HG03095 (cell line): ENCODE data around the gene TCFL5.

Source experiments
- ATAC-seq: cut with Tn5 transposase; IDR thresholded peaks from one replicate; pipeline ENCODE4 v1.9.1; 2021; ENCODE audit warnings: moderate library complexity; ENCODE audit not compliant: unreplicated experiment

TCFL5 gene

DNA sequence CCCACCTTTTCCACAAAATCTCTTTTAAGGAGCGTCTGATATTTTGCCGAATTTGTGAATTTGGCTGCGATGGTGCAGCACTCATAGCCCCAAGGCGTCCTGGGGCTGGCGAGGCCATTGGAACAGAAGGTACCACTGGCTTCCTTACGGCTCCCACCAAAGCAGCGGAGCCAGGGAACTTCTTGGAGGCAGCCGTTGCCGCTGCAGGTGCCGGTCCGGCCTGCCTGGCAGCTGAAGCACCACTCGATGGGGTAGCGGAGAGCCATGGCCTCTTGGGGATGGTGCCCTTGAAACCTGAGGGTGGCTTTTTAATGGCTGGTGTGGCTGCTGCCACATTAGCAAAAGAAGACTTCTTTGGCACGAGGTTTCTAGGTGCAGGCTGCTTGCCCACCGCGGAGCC, 34.9 kb upstream of the TCFL5 start:
- ATAC-seq, result no peak

DNA sequence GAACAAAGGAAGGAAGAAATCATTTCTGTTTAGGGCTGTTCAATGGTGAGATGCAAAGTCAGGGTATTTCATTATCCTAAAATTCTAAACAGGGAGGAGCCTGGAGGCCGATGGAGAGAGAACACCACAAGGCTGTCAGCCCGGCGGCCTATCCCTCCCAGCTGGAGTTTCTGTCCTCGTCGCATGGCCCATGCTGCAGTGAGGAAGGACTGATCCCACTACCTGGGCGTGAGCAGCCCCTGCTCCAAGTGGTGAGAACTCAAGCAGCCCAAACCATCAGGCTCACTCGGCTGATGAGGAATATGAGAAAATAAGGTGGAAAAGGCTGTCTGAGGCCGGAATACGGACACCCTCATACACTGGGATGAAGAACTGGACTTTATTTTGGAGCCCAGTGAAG, 33.9 kb upstream of the TCFL5 start:
- no peak for ATAC-seq

DNA sequence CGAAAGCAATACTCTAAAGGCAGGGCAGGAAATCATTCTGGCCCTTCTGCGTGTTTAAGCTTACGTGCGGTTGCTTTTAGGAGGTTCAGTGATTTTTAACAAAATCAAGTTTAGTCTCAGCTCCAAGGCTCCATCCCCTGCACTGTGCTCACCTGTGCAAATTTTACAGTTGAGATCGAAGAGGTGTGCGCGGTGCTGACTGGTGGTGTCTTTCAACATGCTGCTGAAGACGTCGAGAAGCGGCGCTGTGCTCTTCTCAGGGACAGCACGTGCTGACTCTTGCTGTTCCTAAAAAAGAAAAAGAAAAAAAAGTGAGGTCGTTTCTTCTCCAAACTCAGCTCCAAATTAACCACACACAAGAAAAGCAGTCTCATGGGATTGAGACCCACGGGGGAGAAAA, 32.6 kb upstream of the TCFL5 start:
- no peak for ATAC-seq

DNA sequence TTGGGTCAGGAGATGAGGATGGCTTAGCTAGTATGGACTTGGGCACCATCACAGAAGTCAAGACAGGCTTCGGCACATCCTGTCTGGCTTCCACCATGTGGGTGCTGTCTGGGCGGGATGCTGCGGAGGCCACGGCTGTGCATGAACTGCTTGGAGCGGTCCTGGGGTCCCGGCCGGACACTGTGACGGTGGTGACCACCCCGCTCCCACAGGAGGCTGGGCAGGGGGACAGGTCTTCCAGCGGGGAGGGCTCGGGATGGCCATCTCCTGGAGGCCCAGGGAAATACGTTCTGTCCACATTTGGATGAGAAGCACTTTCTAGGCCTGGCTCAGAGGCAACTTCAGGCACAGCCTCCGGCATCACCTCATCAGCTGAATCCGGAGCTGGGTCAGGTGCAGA, 32.1 kb upstream of the TCFL5 start:
- ATAC-seq, result no peak

DNA sequence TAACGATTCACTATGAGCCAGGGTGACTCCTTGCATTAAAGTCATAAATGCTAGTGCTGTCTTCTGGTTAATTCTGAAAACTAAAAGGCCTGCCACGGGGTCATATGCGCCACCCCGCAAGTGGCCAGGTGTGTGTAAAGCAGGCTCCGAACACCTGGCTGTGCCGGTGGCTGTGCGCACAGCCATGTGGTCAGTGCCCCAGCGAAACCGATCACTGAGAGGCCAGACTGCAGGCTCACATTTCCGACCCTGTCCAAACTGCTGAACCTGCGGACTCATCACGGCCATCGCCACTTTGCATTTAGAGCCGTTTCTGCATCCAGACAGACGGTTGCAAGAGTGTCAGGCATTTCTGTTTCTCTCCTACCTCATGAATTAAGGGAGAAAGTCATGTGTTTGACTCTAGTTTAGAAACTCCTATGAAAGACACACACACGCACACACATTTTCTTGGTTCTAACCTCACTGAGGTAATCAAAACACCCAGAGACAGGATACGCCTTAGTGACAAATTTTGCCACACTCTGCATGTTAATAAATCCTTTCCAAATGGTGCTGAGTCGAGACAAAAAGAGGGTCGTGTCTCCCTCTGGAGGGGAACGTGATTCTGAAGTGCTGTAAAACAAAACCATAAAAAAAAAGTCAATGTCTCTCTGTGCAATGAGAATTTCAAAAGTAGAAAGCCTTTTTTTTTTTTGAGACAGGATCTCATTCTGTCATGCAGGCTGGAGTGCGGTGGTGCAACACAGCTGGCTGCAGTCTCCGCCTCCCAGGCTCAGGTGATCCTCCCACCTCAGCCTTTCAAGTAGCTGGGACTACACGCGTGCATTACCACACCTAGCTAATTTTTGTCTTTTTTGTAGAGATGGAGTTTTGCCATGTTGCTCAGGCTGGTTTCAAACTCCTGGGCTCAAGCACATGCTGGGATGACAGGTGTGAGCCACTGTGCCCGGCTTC, 31.0 kb upstream of the TCFL5 start:
- ATAC-seq, result no peak

DNA sequence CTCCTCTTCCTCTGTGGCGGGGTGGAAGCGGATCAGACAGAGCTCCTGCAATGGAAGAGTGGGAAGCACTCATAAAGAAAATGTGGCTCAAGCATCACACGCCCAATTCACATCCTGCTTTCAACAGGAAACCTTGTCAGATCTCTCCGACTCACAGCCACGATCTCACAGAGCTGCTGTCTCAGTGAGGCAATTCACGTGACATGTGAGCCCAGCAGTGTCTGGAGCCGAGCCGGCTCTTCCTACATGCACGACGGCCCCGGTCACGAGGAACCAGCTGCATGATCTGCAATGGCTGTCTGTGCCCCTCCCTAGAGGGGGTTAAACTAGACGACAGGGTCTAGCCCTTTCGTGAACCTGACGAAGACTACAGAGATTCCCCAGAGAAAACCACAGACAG, 29.5 kb upstream of the TCFL5 start:
- ATAC-seq, result no peak

DNA sequence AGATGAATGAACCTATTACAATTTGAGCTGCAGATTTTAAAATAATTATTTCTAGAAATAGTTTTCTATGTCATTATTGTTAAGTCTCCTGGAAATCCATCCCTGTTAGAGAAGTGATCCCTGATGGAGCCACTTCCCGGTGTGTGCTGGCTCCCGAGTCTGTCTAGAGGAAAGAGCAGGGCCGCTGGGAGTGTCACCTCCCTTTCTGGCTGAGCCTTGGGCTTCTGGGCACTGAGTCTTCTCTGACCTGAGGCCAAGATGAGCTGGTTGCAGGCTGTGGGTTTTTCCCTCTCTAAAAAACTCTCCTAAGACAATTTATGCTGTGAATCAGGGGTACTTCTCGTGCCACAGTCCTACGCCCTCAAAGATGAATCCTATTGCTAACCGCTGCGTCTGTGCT, 28.8 kb upstream of the TCFL5 start:
- no peak for ATAC-seq

DNA sequence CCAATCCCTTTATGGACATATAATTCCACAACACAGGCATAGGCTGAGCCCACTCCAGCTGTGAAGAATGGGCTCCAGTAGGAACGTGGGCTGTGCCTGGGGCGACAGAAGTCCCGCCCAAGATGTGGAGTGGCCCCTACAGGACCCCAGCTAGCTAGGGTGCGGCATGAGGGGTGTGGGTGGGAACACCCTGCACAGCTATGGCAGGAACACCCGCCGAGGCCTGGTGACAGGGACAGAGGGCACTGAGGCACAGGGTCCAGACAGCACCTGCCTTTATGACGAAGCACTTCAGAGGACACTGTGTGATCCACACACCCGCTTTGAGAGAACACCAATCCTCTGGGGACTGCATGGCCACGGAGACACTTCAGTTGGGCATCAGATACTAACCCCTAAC, 28.2 kb upstream of the TCFL5 start:
- no peak for ATAC-seq

DNA sequence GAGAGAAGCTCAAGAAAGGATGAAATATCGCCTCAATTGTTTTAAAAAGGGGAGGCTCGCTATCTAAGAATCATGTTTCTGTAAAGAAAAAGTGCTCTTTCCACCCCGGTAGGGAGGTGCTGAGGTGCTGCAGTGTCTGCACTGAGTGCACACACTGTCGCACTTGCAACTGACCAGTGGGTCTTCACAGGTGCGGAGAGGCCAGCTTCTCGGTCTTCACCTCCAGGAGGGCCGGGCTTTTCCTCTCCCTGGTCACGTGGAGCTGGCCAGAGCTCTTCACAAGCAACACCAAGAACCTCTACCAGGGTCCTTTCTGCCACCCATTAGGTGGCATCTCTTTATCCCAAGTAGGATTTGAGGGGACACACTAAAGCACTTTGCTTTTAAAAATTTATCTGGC, 27.8 kb upstream of the TCFL5 start:
- ATAC-seq, result no peak

DNA sequence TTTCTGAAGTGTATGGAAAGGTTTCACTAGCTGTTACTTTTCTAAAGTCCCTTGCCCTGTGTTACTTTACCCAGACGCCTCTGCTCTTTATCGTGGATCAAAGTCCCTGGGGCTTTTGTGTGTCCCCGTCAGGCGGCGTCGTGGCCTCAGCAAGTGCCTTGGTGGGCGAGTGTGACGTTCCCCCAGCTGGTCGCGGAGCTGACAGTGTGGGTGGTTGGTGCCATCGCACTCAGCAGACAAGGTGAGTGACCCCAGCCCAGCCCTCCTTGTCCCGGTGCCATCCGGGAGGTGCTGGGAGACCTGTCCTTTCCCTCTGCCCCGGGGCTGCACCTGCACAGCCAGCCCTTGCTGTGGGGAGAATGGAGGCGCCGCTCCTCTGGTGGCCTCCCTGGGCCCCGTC, 27.3 kb upstream of the TCFL5 start:
- ATAC-seq, result no peak

DNA sequence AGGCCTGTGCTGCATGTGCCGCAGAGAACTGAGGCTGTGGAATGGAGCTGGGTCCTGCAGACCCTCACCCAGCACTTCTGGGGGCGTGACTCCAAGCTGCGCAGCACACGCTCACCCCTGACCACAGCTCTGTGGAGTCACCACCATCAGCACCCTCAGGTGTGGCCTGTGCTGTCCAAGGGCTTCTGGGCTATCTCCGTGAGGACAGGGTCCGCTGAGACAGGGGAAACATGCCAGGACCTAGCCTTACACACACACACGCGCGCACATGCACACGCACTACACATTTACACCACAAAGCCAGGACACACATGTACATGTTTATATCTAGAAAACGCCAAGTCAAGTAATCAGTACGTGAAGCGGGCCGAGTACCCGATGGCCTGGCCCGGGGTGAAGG, 26.8 kb upstream of the TCFL5 start:
- no peak for ATAC-seq

DNA sequence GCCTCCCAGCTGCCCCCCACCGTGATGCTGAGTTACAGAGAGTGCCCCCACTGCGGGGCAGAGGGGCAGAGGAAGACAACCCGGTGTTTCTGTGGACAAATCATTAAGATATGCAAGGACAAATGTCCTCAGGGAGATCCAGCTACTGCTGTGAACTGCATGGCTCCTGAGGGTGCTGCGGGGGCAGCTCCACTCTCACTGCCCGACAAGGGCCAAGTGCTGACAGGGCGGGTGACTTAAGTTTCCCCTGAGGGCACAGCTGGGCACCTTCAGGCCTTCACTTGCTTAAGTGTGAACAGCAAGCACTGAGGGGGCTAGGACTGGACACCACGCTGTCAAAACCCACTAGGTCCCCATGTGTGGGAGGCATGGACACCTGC, 26.2 kb upstream of the TCFL5 start:
- no peak for ATAC-seq

DNA sequence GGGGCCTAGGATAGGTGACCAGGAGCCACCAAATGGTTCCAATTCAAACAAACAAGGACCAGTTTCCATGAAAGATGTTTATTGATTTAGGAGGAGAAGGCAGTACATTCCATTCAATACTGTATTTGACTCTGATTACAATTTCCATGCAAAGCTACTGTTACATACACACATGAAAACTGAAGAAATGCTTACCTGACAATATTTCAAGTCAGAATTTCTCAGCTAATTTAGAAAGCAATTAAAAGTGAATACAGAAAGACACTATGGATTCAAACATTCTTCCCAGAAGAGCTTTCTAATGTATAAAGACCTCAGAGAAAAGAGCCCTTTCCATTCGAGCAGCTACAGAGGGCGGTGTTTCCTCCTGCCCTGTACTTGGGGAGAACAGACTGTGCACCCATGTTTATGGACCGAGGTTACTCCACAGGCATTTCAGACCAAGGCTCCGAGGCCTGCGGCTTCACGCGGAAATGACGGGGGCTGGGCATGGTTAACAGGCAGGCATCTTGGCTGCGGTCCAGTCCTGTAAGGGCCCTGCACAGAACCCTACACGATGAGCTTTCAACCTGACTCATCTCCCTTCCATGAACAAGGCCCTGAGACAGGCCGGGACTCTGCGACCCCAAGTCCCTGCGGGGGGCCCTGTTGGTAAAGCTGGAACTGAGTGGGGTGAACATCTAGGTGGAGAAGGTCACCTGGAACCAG, 25.7 kb upstream of the TCFL5 start:
- no peak for ATAC-seq

DNA sequence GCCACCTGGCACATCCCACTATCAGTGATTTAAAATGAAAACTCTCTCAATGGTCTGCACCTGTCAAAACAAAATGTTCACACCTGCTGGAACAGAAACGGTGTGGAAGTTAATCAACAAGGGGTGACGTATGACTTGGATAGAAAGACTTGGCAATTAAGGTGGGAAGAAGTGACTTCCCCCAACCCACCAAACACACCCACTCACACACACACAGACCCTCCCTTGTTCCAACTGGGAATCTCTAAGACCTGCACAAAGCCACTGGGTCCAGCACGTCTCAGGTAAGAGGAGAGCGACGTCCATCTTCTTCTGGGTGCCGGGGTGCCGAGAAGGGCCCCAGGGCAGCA, 25.1 kb upstream of the TCFL5 start:
- ATAC-seq, result no peak

DNA sequence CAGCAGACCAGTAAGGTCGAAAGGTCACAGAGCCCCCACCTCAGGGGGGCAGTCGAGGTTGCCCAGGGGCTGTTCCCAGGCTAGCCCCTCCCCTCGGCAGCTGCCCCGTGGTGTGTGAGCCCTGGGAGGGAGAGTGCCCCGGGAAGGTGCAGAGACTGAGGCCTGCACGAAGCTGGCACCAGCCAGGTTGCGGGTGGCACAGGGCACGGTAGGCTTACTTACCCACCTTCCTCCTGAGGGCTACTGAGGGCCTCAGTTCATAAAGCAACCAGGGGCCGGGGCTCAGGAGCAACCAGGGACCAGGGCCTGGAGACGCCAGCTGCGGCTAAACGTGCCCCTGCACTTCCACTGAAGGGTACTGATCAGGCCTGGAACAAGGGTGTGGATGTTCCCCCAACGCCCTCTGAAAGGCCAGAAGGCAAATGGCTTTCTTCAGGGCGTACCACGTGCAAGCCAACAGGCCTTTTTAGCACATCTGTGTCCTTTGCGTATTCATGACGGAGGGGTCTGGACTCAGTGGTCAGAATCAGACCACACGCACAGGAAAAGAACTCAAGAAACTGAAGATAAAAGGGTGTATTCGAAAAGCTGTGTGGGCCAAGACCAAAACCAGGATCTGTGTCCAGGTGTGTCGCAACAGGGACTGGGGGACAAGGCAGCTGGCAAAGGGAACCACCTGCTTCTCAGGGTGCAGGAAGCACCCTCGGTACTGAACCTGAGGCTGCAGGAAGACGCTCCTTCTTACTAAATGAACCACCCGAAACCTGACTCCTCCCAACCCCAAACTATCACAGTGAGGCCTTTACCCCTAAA, 24.5 kb upstream of the TCFL5 start:
- ATAC-seq, result no peak

DNA sequence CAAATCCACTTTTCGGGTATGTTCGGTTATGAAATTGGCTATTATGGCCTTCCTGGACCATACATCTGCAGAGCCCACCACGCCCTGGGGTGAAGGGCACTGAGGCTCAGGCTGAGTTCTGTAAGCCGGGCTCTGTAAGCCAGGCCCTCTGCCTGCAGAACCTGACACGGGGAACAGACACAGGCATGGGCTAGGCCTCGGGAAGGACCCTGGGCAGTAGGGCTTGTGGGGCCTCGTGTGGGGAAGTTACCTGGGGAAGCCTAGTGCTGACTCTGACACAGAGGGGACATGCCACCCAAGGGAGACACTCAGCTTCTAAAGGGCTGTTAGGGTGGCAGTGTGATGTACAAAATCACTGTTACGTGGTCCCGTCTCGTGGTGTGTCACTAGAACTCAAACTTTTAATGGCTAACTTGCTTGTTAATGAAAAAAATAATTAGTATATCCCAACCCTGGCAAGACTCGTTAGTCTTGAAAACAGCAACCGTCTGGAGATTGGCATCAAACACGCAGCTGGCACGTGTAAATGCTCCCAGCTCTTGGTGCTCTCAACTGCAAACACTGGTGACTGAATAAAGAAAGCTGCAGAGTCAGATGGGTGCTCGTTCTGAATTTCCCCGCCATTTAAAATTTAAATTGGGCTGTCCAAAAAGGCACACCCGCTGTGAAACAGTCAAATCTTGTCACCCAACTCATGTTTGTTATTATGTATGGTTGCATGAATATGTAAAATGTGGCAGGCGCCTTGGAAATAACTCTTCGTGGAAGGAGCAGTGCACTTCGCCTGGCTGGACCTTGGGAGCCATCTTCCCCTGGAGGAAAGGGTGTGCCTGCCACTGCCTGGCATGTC, 23.6 kb upstream of the TCFL5 start:
- no peak for ATAC-seq

DNA sequence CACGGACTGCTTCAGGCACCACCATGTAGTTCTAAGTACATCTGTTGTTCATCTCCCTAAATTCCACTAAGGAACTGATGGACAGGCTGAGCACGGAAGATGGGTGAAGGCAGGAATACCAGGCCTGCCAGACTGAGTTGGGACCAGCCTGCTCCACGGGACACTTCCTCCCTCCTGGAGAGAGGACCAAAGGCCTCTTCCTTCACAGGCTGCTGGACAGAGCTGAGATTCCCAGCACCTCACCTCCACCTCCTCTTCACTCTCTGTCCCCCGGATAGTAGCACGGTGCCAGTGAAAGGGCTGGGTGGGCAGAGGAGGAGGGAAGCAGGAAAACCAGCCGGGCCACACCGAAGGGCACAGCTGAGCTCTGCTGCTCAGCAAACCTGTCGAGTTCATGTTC, 22.9 kb upstream of the TCFL5 start:
- no peak for ATAC-seq

DNA sequence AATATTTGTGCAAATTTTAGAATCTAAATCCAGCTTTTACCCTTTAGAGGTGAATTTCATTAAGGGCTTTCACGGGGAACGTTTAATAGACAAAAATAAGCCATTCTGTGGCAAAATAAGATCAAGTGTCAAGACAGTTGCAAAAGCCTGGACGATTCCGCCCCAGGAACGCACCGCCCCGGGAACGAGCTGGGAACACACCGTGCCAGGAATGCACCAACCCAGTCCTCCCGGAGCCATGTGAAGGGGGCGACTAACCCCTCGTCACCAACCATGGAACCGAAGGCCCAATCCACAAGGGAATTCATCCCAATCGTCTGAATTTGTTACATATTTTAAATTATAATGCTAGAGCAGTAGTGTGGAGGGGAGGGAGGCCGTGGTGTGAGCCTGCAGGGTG, 20.8 kb upstream of the TCFL5 start:
- ATAC-seq, result no peak

DNA sequence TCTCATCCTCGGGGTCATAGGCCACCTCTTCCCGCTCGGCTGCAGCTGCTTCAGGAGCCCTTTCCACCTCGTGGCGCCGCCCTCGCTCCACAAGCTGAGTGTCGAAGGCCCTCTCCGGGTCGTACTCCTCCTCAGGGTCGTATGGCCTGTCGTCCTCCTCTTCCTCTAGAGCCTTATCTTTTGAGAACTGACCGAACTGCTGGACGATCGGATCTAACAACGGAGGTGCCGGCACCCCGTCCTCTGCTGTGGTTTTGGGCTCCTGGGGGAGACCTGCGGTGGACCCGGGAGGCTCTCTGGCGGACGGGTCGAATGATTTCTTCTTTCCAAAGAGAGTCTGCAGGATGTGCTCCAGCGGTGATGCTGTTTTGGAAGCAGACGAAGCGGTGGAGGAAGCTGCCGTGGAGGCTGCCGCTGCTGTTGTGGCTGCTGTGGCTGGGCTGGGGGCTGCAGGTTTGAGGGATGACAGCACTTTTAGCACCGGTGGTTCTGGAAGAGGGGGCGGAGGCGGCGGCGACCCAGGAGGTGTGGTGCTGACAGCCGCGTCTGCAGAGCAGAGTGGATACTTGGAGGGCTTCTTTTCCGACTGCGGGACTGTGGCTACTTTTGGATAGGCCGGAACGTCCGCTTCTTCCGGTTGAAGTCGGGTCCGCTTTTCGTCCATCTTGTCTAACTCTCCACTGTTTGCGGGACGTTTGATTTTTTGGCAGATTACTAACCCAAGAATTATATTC, 20.2 kb upstream of the TCFL5 start:
- no peak for ATAC-seq
